Fibroblast of lung (primary cell): Measurements from ENCODE around the gene HIKESHI.

Experiments used
- EZH2 ChIP-seq: IDR thresholded peaks from 2 replicates; pipeline ENCODE4 v1.5.1; 2012; ENCODE audit warnings: low read length, control low read depth, mild to moderate bottlenecking; ENCODE audit errors: missing control alignments
- TF ChIP-seq, protein P1 (sequence below), 2 donors: IDR thresholded peaks in 1 of 2; conservative IDR thresholded peaks in 1 of 2; 1 replicate in 1 of 2; 2 replicates in 1 of 2; pipeline ENCODE4 v1.5.1; 2011 to 2012; ENCODE audit warnings: low read length in 2 of 2, control low read depth in 1 of 2, inconsistent platforms in 1 of 2, low read depth in 1 of 2, mild to moderate bottlenecking in 1 of 2

DNA sequence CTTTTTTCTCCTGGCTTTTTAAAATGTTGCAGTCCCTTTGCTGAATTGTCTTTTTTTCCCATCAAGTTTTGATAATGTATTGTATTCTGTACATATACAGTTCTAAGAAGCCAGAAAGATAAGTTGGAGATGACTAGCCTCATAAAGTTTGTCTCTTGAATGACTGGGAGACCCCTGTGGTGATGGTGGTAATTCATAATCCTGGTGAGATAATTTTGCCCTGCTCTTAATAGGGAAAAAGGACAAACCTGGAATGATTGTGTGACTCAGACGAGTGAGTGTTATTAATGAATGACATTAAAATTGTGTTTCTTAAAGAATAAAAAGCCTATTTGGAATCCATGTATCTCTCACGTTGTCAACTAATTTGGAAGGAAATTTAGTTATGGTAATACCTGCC lies 1.2 kb downstream of the HIKESHI start:
- TF ChIP-seq, protein P1, sequence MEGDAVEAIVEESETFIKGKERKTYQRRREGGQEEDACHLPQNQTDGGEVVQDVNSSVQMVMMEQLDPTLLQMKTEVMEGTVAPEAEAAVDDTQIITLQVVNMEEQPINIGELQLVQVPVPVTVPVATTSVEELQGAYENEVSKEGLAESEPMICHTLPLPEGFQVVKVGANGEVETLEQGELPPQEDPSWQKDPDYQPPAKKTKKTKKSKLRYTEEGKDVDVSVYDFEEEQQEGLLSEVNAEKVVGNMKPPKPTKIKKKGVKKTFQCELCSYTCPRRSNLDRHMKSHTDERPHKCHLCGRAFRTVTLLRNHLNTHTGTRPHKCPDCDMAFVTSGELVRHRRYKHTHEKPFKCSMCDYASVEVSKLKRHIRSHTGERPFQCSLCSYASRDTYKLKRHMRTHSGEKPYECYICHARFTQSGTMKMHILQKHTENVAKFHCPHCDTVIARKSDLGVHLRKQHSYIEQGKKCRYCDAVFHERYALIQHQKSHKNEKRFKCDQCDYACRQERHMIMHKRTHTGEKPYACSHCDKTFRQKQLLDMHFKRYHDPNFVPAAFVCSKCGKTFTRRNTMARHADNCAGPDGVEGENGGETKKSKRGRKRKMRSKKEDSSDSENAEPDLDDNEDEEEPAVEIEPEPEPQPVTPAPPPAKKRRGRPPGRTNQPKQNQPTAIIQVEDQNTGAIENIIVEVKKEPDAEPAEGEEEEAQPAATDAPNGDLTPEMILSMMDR (conservative IDR thresholded peaks at IDR 0.05 in 1 of 2, IDR thresholded peaks at IDR 0.05 in 1 of 2; ENCODE audit: low read depth in 1 of 2, low read length in 2 of 2), result no peak
- TF ChIP-seq EZH2, result no peak
